NCI-H2107 treated with DMSO at 0.1 percent for 48 hours (cell line): ENCODE measurements around the gene BLOC1S1.

Experiments used
- DNase-seq: peaks from one replicate; lab custom pipeline; 2025; ENCODE audit not compliant: unreplicated experiment; lab: John Stamatoyannopoulos, UW

BLOC1S1 gene

DNA sequence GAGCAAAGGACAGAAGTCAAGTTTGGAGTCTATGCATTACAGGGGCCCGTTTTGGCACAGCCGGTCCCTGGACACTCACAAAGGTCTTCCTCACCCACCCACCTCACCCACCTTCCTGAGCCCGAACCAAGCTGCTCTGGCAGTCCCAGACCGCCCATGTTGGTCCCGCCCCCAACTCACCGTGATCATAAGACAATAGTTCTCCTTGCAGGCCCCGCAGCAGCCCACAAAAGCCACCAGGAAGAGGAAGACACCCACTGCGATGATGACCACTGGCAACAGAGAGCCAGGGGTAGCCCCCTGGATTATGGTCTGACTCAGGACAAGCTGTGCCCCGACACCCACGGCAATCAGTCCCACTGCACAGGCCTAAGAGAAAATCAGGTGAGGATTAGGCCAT lies 11.1 kb downstream of the BLOC1S1 start:
- DNase-seq: no peak

DNA sequence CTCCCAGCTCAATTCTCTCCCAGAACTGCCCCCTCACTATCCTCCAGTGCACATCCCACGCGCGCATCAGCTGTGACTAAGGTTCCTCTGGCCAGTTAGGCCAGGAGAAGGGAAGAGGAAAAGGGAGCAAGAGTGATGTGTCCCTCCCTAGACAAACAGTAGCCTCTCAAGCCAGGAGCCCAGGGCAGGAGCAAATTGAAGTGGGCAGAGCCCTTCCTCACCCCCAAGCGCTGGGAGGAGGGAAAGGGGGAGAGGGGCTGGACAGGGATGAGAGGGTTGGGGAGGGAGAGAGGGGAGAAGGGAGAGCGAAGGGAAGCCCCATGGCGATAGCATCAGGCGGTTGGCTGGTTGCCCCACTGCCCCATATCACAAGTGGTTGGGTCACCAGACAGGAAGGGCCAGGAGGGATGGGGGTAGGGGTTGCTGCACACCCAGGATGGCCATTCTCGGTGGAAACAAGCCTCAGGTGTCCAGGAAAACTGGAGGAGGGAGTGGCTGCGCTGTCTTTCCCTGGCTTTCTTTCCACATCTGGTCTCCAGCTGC lies 11.9 kb downstream of the BLOC1S1 start:
- no peak for DNase-seq

DNA sequence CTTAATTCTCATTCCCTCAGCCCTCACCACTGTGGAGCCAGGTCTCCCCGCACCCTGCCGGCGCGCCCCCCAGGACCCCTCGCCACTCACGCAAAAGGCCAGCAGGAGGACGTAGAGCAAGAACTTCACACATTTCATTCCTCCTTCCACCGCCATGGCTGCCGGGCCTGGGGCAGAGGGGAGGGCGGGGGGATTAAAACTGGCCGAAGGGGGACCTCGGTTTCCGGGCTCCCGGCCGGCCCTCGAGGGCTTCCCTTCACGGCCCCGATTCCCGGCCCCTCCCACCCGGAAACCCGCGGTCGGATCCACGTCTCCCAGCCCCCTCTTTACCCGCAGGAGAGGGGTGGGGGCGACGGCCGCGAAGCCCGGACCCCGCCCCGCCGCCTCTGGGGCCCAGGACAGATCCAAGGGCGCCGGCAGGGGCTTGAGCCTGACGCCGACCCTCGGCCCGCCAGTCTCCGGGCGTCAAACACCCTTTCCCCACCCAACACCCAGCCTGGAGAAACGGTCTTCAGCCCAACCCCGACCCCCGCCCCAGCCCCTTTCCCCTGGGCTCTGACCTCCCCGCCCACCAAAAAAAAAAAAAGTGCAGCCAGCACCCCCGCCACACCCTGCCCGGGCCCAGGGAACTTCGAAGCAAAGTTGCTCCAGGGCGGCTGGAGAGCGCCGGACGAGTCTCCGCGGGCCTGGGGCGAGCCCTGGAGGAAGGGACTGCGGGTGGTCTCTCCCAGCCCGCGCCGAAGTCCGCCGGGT lies 12.5 kb downstream of the BLOC1S1 start:
- no peak for DNase-seq

DNA sequence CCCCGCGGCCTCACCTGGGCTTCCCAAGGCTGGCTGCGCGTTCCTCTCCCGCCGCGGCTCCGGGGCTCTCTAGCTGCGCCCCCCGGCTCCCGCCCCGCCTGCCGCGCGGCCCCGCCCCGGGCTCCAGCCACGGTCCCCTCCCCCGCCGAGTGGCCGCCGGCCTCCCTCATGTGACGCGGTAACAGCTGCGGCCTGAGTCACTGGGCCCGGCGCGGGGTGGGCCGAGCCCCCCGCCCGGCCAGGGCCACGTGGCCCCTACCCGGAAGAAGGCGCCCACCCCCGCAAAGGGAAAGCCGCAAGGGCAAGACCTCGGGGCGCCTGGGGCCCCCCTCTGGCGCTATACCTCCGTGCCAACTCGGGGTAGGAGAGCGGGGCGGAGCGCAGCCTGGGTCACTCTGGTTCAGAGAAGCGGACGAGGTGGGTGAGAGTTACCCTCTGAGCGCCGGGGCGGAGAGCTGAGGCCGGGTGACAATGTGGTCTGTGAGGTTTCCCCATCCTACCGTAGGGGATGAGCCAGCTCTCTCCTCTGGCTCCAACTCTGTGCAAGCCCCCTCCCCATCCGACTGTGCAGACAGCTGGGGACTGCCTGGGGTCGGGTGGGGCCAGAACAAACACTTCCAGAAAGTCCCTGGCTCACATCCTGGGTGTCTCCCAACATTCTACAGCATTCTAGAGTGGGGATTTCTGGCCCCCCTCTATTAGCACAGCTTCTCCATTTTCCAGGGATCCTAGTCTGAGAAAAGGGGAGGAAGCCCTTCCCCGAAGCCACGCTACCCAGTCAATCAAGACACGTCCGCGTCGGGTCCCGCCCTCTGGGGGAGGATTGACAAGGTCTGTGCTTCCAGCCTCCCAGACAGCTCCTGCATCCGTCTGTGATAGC lies 13.3 kb downstream of the BLOC1S1 start, which contains the start of gene CD63:
Gene CD63, minus strand, starts transcription at position 71 of the 880 bp plus-strand sequence. CDS start 668 bp downstream, outside the sequence.
- peak; percentile 78 for DNase-seq

DNA sequence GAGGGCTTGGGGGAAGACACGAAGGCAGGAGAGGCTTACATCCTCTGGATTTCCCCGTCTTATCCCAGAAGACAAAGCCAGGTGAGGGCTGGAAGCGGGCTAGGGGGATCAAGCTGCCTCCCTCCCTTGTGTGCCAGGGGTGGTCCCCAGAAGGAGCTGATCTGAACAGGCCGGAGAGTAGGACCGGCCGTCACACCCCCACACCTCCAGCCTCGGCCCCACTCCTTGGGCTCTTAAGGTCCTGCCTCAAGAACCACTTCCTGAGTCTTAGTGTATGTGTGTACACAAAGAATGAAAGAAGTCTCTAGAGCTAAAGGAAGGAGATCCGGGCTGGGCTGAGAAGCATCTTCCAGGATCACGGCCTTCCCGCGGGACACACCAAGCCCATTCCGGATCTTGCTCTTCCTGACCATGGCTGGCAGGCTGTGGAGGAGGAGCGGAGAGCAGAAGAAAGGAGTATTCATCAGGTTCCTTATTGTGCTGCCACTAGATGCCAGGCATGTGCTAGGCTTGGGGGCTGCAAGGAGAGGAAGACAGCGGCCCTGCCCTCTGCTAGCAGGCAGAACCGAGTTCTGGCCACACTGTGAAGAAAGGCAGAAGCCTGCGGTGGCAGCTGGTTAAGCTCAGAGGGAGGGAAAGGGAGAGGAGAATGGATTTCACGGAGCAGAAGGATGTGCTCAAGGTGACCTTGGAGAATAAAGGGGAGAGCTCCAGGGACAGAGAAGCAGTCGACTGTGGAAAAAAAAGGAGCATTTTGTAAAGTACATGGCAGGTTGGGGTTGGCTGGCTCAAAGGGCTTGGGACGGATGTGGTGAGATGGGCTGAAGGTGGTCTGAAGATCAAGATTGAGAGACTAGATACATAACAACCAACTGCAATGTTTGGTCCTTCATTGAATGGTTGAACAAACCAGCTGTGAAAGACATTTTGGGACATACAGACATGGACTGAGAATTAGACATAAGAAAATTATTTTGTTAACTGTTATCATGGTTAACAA lies 14.3 kb downstream of the BLOC1S1 start:
- DNase-seq: no peak

DNA sequence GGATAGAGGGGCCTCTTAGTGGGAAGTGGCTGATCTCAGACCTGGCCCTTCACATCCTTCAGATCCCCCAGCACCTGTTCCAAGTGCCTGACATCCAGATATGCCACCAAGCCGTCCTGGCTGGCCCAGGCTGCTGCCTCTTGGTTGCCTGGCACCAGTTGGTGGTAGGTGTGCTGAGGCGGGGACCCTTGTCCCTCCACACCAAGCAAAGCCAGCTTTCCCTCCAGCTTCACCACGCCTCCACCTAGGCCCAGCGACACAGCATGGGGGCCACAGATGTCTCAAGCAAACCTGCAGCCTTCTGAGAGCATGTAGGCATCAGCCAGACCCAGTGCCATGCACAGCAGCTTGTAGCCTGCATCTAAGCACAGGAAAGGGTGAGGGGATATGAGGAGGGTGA lies 16.4 kb downstream of the BLOC1S1 start:
- no peak for DNase-seq

DNA sequence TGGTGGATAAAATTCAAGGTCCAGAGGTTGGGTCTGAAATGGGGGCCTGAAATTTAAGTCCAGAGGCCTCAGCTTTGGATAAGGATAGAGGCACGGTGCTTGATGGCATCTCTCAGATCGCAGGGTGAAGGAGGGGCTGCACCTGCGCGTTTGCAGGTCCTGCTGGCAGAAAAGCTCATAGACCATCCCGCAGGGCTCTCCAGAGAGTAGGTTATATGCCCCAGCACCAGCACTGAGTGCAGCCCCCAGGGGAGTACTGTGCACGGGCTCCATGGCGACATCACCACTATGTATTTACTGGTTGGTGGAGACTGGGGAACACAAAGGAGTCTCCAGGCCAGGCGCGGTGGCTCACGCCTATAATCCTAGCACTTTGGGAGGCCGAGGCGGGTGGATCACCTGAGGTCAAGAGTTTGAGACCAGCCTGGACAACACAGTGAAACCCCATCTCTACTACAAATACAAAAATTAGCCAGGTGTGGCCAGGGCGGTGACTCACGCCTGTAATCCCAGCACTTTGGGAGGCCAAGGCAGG lies 17.2 kb downstream of the BLOC1S1 start:
- no peak for DNase-seq

DNA sequence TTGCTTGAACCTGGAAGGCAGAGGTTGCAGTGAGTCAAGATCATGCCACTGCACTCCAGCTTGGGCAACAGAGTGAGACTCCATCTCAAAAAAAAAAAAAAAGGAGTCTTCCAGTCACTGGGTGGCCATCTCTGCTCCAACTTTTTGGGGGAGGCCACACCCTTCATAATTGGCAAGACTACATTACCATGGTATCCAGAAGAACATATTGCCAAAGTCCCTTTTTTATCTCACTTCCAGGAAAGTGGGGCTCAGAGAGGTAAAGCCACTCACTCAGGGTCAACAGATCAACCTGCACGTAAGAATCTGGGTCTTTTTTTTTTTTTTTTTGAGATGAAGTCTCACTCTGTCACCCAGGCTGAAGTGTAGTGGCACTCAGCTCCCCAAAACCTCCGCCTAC lies 18.0 kb downstream of the BLOC1S1 start:
- no peak for DNase-seq

DNA sequence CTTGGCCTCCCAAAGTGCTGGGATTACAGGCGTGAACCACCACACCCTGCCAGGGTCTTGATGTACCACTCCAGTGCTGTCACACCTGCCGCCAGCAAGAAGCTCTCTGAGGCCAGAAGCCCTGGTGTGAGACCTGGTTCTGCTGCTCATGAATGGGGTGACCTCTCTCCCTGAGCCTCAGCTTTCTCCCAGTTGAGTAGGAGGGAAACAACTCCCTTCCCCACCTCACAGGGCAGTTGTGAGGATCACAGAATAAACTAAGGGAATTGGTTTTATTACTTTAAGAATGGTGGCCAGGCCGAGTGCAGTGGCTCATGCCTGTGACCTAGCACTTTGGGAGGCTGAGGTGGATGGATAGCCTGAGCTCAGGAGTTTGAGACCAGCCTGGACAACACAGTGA lies 18.7 kb downstream of the BLOC1S1 start:
- DNase-seq: no peak

DNA sequence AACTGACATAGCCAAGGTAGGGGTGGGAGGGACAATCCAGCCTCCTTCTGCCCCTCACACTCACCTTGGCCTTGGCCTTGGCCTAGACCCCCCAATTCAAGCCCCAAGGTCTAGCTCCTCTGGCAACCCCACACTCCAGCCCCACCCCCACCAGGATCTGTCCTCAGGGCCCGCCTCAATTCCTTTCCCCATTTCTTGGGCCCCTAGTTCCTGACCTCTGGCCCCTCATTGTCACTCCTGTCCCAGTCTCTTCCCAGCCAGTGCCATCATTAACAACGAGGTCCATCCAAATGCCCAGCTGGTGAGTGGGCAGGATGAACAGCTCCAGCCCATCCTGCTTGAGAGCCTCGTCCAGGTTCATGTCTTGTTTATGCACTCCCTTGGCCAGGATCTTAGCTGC lies 20.2 kb downstream of the BLOC1S1 start:
- DNase-seq: no peak

DNA sequence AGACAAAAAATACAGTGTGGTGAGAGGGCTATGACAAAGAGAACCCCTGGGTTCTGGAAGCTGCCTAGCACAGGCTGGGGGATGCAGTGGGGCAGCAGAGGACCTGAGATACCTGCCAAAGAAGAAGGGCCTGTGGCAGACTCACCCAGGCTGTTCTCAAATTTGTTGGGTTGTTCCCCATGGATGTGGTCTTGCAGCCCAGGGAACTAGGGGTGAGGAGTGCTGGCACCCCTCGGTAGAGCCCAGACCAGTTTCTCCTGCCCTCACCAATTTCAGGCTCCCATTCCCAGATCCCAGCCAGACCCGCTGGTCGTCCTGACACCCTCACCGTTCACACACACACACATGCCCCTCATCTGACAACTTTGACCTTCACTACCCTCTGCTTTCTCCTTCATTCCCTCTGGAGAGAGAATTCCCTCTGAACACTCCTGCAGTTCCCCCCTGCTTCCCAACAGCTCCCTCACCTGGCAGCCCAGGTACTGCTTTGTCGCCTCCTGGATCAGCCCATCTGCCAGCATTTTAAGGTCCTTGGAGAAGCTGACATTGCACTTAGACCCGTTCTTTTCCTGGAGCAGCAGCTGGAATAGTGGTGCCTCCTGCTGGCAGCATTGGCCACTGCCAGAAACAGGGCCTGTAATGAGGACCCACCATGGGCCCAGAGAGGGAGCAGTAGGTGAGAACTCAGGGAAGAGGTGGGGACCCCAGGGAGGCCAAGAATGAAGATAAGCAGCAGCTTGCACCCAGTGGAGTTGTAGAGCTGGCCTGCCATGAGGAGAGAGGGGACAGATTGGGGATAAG lies 21.1 kb downstream of the BLOC1S1 start:
- peak; percentile 81 for DNase-seq

DNA sequence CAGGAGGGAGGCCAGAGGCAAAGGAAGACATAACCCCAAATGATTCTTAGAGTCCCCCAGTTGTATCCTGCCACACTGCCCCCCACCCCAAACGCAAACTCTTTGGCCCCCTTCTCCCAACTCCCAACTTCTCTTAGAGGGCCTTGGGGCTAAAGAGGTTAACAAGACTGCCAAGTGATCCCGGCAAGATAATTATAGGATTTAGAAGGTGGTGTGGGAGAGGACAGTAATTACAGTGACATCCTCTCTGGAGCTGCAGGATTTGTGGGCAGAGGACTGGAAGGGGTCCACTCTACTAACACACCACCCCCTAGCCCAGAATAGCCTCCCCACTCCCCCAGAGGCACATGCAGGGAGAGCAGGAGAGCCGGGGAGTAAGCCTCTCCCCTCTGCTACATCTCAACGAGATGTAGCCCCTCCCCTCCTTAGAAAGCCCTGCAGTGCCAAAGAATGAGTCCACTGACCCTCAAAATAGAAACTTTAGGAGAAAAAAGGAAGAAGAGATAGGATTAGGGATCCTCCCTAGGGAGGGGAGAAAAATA lies 21.8 kb downstream of the BLOC1S1 start:
- no peak for DNase-seq

DNA sequence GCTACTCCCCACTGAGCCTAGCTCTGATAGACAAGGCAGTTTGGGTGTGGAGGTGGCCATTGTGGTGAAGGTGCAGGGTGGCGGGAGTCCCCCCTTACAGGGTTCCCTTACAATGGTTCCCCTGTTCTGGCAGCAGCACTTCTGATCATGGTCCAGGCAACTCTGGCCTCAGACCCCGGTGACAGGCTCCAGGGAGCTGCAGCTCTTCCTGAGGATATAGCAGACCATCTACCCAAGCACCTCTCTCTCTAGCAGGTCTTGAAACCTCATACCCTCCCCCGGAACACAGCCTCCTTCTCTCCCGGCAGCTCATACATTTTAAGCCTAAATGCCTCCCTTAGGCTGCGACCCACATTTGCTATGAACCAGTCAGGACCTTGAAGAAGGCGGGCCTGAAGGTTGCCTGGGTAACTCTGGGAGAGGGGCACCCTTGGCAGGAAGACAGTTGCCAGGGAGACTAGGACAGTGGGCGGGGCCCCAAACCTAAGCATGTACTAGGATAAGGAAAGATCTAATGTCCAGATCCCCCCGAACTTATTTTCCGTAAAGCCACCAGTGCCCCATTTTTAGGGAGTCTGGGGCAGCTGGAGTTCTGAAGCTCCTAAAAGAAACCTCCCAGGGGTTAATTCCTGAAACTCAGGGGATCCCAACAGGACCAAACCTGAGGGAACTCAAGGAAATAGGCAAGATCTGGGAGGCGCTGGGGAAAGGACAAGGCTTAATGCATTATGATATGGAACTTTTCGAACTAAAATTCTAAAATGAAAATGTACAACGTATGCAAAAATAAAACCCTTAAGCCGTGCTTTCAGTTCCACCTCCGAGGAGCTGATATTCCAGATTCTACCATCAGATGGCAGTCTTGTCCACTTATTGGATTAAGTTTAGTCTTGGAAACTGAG lies 22.5 kb downstream of the BLOC1S1 start:
- peak; percentile 59 for DNase-seq

DNA sequence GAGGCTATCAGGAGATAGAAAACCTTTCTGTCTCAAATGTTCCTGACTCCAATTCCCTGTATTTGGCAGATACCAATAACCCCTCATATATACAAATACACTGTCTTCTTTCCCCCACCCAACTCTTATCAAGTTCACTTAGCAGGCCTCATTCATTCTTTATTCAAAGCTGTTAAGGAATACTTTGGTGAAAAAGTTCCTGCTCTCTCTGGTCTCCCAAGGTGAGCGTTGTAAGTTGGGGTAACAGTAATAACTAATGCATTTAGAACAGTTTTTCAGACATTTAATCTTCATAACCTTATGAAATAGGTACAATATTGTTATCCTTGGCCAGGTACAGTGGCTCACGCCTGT lies 23.2 kb downstream of the BLOC1S1 start:
- no peak for DNase-seq

DNA sequence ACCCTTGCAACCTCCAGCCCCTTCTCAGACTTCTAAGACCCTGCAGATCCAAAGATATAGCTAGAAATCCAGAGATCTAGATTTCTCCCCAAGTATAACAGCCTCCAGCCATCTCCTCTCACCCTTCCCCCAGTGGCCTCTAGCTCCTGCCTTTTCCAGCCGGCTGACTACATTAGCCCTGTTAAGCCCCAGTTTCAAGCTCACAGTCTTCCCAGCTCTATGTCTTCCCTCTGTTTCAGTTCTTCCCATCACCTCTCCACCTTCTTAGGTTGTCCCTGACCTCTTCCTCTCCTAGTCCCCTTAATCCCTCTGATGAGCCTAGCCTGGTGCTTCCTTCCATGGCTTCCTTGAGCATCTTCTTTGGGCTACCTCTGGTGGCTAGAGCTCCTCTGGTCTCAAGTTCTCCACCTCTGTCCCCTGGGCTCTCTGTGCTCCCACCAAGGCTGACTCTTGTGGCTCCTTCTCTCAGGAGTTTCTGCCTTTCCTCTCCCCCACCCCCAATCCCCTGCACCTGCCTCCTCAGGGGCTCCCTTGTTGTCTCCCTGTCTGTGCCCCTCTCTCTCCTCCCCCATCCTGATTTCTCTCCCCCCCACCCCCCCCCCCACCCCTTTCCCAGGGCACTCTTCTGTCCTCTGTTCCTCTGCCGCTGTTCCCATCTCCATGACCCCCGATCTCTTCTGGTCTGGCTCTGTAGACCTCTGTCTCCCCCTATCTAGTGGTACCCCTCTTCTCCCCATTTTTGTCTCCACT lies 26.3 kb downstream of the BLOC1S1 start:
- no peak for DNase-seq

DNA sequence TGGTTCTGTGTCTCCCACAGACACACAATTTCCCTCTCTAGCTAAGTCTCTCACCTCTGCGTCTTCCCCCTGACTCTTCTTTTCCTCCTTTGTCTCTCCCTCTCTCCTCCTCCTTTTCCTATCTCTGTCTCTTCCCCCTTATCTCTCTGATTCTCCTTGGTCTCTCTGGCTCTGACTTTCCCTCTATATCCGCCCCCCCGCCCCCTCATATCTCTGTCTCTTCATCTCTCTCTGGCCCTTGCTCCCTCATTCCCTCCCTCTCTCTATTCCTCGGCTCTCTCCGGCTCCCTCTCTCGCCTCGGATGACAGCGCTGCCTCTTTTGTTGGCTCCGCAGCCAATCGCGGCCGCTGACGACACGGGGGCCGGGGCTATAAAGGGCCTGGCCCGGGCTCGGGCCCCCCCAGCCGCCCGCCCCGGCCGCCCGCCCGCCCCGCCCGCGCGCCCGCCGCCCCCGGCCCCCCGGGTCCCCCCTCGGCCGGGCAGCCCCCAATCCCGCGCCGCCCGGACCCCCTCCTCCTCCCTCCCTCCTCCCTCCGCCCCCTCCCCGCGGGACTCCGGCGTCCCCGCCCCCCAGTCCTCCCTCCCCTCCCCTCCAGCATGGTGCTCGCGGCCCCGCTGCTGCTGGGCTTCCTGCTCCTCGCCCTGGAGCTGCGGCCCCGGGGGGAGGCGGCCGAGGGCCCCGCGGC lies 27.0 kb downstream of the BLOC1S1 start, which contains the start of gene GDF11:
Gene GDF11, plus strand, starts transcription at position 404 of the 687 bp plus-strand sequence. Its CDS starts 195 bp downstream, at position 599.
- DNase-seq: peak; percentile 66
